Measurements from ENCODE around the gene LRIG1. TPM values are rescaled to one million over a fixed set of nuclear protein-coding genes. Genes with fewer than 3 reads are reported as not detected.

LRIG1 gene
- total RNA-seq, 1 experiment from 2014 or later = 14.7 TPM

- H3K27ac Mint-ChIP-seq (ENCODE audit: unreplicated experiment) = no peak overlapping the region
- CTCF ChIA-PET = no interaction called here
- no peaks in the 10 kb centered on the region for H3K27me3 Mint-ChIP-seq (ENCODE audit: unreplicated experiment)
- intact Hi-C loops (cut with micrococcal nuclease; ENCODE audit: unreplicated experiment) = no loop called here
- H3K4me1 Mint-ChIP-seq (ENCODE audit: low read depth, unreplicated experiment) = no peaks in the 10 kb centered on the region
- no TSS peak for BruUV-seq (replicated peaks)
- TF ChIP-seq CTCF (IDR thresholded peaks at IDR 0.05; ENCODE audit: unreplicated experiment) = no peak
- peaks cover 5% of the 10 kb centered on the region for H3K9me3 Mint-ChIP-seq (ENCODE audit: low read depth, unreplicated experiment)
- H3K36me3 Mint-ChIP-seq (ENCODE audit: insufficient read depth, unreplicated experiment) = no peaks in the 10 kb centered on the region
- no peak overlapping the region for H3K4me3 Mint-ChIP-seq (ENCODE audit: low read depth, unreplicated experiment)
- no peak for DNase-seq
Measured at GRCh38 chr3:66419036-66419435, 81.8 kb downstream of the LRIG1 start.

- H3K36me3 Mint-ChIP-seq (ENCODE audit: insufficient read depth, unreplicated experiment) = no peaks in the 10 kb centered on the region
Measured at GRCh38 chr3:66418475-66418931, 82.3 kb downstream of the LRIG1 start.

GRCh38 chr3:66416556-66417304, 84.1 kb downstream of the LRIG1 start:
- DNase-seq = no peak
- BruUV-seq (replicated peaks) = no TSS peak
- Mint-ChIP-seq H3K36me3 (ENCODE audit: insufficient read depth, unreplicated experiment) (no peaks in the 10 kb centered on the region), H3K4me1 (ENCODE audit: low read depth, unreplicated experiment) (no peaks in the 10 kb centered on the region), H3K27ac (ENCODE audit: unreplicated experiment) (no peak overlapping the region), H3K27me3 (ENCODE audit: unreplicated experiment) (no peaks in the 10 kb centered on the region), H3K4me3 (ENCODE audit: low read depth, unreplicated experiment) (no peak overlapping the region), H3K9me3 (ENCODE audit: low read depth, unreplicated experiment) (peaks cover 5% of the 10 kb centered on the region)
- intact Hi-C loops (cut with micrococcal nuclease; ENCODE audit: unreplicated experiment) = no loop called here
- TF ChIP-seq CTCF (IDR thresholded peaks at IDR 0.05; ENCODE audit: unreplicated experiment) = no peak
- CTCF ChIA-PET = no interaction called here

More at GRCh38 chr3:66418475-66418931, 82.3 kb downstream of the LRIG1 start:
- TF ChIP-seq CTCF (IDR thresholded peaks at IDR 0.05; ENCODE audit: unreplicated experiment) = no peak
- Mint-ChIP-seq H3K4me3 (ENCODE audit: low read depth, unreplicated experiment) (no peak overlapping the region), H3K27me3 (ENCODE audit: unreplicated experiment) (no peaks in the 10 kb centered on the region), H3K4me1 (ENCODE audit: low read depth, unreplicated experiment) (no peaks in the 10 kb centered on the region), H3K9me3 (ENCODE audit: low read depth, unreplicated experiment) (peaks cover 5% of the 10 kb centered on the region), H3K27ac (ENCODE audit: unreplicated experiment) (no peak overlapping the region)
- CTCF ChIA-PET = no interaction called here
- no peak for DNase-seq
- intact Hi-C loops (cut with micrococcal nuclease; ENCODE audit: unreplicated experiment) = no loop called here
- no TSS peak for BruUV-seq (replicated peaks)

- Mint-ChIP-seq H3K4me1 (ENCODE audit: low read depth, unreplicated experiment) (no peaks in the 10 kb centered on the region), H3K4me3 (ENCODE audit: low read depth, unreplicated experiment) (no peak overlapping the region), H3K9me3 (ENCODE audit: low read depth, unreplicated experiment) (peaks cover 5% of the 10 kb centered on the region), H3K27ac (ENCODE audit: unreplicated experiment) (no peak overlapping the region), H3K36me3 (ENCODE audit: insufficient read depth, unreplicated experiment) (no peaks in the 10 kb centered on the region), H3K27me3 (ENCODE audit: unreplicated experiment) (no peaks in the 10 kb centered on the region)
- intact Hi-C loops (cut with micrococcal nuclease; ENCODE audit: unreplicated experiment) = no loop called here
- CTCF ChIA-PET = no interaction called here
- no TSS peak for BruUV-seq (replicated peaks)
- TF ChIP-seq CTCF (IDR thresholded peaks at IDR 0.05; ENCODE audit: unreplicated experiment) = no peak
- no peak for DNase-seq
Measured at GRCh38 chr3:66415867-66416428, 84.9 kb downstream of the LRIG1 start.

All from Calu3 (cell line).